K562 (cell line): ENCODE data around the gene BTBD10. TPM values are rescaled to one million over a fixed set of nuclear protein-coding genes. Genes with fewer than 3 reads are reported as not detected.

ENCODE experiments used
- CBX8 ChIP-seq: fragments of 200-600 bp; sonication (generic); IDR thresholded peaks from 2 replicates; pipeline ENCODE4 v1.6.1; 2012; ENCODE audit warnings: borderline replicate concordance, mixed run types, low read depth, mild to moderate bottlenecking, moderate library complexity, mixed read lengths, low read length, control low read depth, inconsistent platforms; ENCODE audit not compliant: poor library complexity, severe bottlenecking; ENCODE audit errors: extremely low read depth
- CTCF ChIP-seq, 3 experiments: IDR thresholded peaks in 2 of 3; conservative IDR thresholded peaks in 1 of 3; 2 replicates each; pipeline ENCODE4 v1.5.1; 2011 to 2012; ENCODE audit warnings: low read length in 3 of 3, mild to moderate bottlenecking in 3 of 3, control low read depth in 2 of 3, improper control_type of control experiment in 1 of 3, inconsistent platforms in 1 of 3, low read depth in 1 of 3, mixed read lengths in 1 of 3, moderate library complexity in 1 of 3; ENCODE audit not compliant: insufficient read depth in 2 of 3
- MBD1 ChIP-seq: fragments of 250-450 bp; sonication (Bioruptor Pico); IDR thresholded peaks from 2 replicates; pipeline ENCODE4 v1.8.0; 2022; ENCODE audit warnings: inconsistent platforms
- NCOA1 ChIP-seq: fragments of 450-650 bp; IDR thresholded peaks from 2 replicates; pipeline ENCODE4 v1.6.1; 2016; ENCODE audit warnings: low read depth
- NR0B1 ChIP-seq: fragments of 450-650 bp; IDR thresholded peaks from one replicate; pipeline ENCODE4 v1.6.1; 2018; ENCODE audit warnings: mild to moderate bottlenecking, moderate library complexity; ENCODE audit not compliant: partially characterized antibody
- REST ChIP-seq, 2 experiments: fragments of 450-650 bp; formaldehyde crosslinking in 1 of 2; IDR thresholded peaks; 2 replicates each; pipeline versions ENCODE4 v1.4.0 to v1.6.1; 2014 to 2020; ENCODE audit warnings: mild to moderate bottlenecking in 2 of 2, borderline replicate concordance in 1 of 2, low read depth in 1 of 2
- SMC3 ChIP-seq: conservative IDR thresholded peaks from 2 replicates; pipeline ENCODE4 v1.6.1; 2011; ENCODE audit warnings: low read depth, low read length, improper control_type of control experiment; ENCODE audit not compliant: insufficient read depth
- ZNF384 ChIP-seq: IDR thresholded peaks from 2 replicates; pipeline ENCODE4 v1.6.1; 2012; ENCODE audit warnings: low read depth, low read length, improper control_type of control experiment
- polyA plus RNA-seq, 8 experiments: library from polyadenylated mRNA; depleted of rRNA in 4 of 8; stranded (reverse) in 5 of 8; unstranded in 3 of 8; fragments of >200 nt; fragmentation: Nextera tagmentation in 2 of 8; fragmentation: Illumina TruSeq in 1 of 8; extraction: Ambion mirVana in 2 of 8; extraction: Trizol in 1 of 8; gene quantifications; 2 replicates each; pipeline versions ENCODE4 v1.2.1 to v1.2.3, GENCODE V29; 2011 to 2014; ENCODE audit warnings: inconsistent platforms in 1 of 8, missing spikeins in 1 of 8
- total RNA-seq, 7 experiments: library from RNA; depleted of rRNA in 6 of 7; stranded (reverse); fragments of >200 nt in 6 of 7; fragmentation: Illumina TruSeq in 2 of 7; extraction: Trizol in 2 of 7; gene quantifications; 2 replicates each; pipeline versions ENCODE4 v1.2.1 to v1.2.3, GENCODE V29; 2011 to 2021; ENCODE audit warnings: low replicate concordance in 1 of 7

The BTBD10 gene
- total and polyA plus RNA-seq, 9 of the 15 experiments (the other 6 are each of a cell fraction or from before 2014, with no cell fraction given) = 11.6 to 22.8 (median 16.3) TPM

GRCh38 chr11:13343931-13344717, 118.9 kb downstream of the BTBD10 start (continued):
- TF ChIP-seq REST (IDR thresholded peaks at IDR 0.05; ENCODE audit: borderline replicate concordance) = peak; percentile 54; the same call in 1 of the 2 replicates
- no peak for TF ChIP-seq REST (CRISPR knock-in tag; IDR thresholded peaks at IDR 0.05; ENCODE audit: low read depth)
- TF ChIP-seq ZNF384 = peak; percentile 59; the same call in 1 of the 2 replicates
- TF ChIP-seq SMC3 = peak; percentile 65
- peak; percentile 75 to 86 (median 75) for TF ChIP-seq CTCF (IDR thresholded peaks at IDR 0.05 in 2 of 3, conservative IDR thresholded peaks at IDR 0.05 in 1 of 3; ENCODE audit: insufficient read depth in 2 of 3, low read depth in 1 of 3, low read length in 3 of 3)
- TF ChIP-seq NR0B1 = no peak
- TF ChIP-seq NCOA1 = no peak
- TF ChIP-seq CBX8 = no peak
- TF ChIP-seq MBD1 (CRISPR knock-in tag) = no peak
